GM11168 (cell line): ENCODE data around the gene WDR62.

Experiments used
- in situ Hi-C: fragments of 300-500 bp; cut with MboI; formaldehyde crosslinking; loops from one replicate; pipeline ENCODE4 v1.12.0; 2022; ENCODE audit warnings: low sequenced_read_pairs; ENCODE audit not compliant: unreplicated experiment

Gene WDR62

DNA sequence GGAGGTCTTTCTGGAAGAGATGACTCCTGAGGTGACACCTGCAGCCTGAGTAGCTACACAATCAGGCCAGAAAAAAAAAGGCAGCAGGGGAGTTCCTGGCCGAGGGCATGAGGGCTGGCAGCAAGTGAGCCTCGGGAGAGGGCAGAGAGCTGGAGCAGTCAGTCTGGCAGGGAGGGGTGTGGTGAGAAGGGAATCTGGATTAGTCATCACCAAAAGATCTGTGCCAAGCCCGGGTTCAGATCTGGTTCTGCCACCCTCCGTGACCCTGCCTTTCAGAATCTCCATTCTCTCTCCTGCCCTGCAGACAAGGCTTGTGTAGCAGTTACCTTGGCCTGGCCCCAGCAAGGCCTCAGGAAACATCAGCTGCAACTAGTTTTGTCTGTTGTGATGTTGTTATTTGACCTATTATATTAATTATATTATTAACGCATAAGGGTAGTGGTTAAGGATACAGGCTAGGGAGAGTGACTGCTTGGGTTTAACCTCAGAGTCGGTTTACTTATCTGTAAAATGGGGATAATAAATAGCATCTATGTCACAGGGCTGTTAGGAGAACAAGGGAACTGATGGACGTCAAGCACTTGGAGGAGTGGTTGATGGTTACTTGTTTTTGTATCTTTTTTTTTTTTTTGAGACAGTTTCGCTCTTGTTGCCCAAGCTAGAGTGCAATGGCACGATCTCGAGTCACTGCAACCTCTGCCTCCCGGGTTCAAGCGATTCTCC is 82.4 kb downstream of the WDR62 start:
- in situ Hi-C loops: no loop called here

DNA sequence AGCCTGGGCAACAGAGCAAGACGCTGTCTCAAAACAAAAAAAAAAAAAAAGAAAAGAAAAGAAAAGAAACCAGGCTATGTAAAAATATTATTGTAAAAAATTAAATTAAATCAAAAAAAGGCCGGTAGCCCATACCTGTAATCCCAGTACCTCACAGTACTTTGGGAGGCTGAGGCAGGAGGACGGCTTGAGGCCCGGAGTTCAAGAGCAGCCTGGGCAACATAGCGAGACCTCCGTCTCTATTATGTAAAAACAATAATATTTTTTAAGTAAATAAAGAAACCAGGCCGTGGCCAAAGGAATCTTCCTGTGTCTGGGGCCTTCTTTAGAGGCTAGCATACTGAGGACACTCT is 84.4 kb downstream of the WDR62 start:
- in situ Hi-C loops: no loop called here

DNA sequence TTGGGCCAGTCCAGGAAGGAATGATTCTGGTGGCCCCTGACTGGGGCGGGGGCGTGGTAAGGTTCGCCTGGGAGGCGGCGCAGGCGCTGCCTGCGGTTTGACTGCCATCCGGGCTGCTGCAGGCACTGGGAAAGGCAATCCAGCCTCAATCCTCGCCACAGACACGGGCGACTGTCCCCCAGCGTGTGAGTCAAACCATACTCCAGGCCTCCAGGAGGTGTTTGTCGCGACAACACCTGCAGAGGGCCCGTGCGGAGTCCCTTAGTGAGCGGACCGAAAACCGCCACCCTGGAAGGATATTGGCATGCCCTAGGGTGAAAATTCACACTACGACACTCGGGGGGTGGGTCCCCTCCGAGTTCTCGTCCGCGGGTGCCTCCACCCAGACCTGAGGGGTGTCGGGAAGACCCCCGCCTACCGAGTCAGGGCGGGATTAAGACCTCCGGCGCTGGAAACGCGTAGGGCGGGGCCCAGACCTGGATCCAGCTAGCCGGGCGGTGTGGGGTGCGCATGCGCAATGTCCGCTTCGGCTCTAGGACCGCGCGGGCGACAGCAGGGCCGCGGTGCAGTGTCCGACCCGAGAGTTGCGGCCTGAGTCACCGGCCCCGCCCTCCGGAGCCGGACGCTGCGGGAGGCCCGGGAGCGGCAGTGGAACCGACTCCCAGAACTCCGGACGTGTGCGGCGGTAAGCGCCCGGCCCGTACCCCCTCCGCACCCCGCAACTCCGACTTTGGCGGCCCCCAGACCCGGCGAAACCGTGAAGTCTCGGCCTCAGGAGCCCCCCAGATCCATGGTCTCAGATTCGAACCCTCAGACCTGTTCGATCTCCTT is 85.0 kb downstream of the WDR62 start, which contains the start of gene CAPNS1:
Gene CAPNS1 (plus strand): TSS at position 594 of the 831 bp plus-strand sequence. CDS start 946 bp downstream, outside the sequence.
- in situ Hi-C loops: no loop called here

GRCh38 chr19:36140304-36141038 is 85.8 kb downstream of the WDR62 start:
- in situ Hi-C loops: no loop called here

- in situ Hi-C loops: no loop called here
Measured at GRCh38 chr19:36141039-36141927, 86.6 kb downstream of the WDR62 start.

DNA sequence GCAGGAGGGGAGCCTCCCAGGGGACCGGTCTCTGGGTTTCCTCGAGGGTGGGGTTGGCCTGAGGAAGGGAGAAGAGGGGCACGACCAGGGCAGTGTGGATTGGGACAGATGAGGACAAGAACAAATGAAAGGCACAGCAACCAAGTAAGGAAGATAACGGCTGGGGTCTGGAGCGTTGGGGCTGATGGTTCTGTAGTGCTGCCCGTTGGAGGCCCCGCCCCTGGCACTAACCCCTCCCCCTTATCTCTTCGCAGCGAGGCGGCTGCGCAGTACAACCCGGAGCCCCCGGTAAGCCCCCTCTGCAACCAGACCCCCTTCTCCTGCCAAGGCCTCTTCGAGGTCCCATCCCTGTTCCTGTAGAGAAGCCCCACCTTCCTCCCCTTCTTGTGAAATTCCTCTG is 87.3 kb downstream of the WDR62 start:
- in situ Hi-C loops: no loop called here

DNA sequence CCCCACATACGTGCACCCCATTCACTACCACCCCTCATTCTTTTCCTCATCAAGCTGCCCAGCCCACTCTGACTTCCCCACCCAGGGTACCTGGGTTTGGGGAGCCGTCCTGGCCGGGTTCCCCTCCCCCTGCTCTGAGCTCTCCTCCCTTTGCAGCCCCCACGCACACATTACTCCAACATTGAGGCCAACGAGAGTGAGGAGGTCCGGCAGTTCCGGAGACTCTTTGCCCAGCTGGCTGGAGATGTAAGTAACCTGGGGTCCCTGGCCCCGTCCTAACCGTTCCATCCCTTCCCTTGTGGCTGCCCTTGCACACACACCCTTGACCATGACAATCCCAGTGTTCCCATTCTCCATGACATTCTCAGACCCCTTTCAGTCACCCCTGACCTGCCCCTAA is 87.8 kb downstream of the WDR62 start:
- in situ Hi-C loops: no loop called here

GRCh38 chr19:36144624-36145023 is 89.9 kb downstream of the WDR62 start:
- in situ Hi-C loops: no loop called here

DNA sequence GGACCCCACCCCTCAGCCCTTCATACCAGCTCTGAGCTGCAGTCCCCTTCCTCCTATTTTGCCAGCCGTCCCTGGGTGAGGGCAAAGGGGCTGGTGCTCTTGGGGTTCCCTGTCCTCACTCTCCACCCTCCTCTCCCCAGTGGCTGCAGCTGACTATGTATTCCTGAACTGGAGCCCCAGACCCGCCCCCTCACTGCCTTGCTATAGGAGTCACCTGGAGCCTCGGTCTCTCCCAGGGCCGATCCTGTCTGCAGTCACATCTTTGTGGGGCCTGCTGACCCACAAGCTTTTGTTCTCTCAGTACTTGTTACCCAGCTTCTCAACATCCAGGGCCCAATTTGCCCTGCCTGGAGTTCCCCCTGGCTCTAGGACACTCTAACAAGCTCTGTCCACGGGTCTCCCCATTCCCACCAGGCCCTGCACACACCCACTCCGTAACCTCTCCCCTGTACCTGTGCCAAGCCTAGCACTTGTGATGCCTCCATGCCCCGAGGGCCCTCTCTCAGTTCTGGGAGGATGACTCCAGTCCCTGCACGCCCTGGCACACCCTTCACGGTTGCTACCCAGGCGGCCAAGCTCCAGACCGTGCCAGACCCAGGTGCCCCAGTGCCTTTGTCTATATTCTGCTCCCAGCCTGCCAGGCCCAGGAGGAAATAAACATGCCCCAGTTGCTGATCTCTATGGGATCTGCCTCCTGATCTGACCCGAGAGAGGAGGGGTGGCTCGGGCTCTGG is 95.1 kb downstream of the WDR62 start:
- in situ Hi-C loops: no loop called here

DNA sequence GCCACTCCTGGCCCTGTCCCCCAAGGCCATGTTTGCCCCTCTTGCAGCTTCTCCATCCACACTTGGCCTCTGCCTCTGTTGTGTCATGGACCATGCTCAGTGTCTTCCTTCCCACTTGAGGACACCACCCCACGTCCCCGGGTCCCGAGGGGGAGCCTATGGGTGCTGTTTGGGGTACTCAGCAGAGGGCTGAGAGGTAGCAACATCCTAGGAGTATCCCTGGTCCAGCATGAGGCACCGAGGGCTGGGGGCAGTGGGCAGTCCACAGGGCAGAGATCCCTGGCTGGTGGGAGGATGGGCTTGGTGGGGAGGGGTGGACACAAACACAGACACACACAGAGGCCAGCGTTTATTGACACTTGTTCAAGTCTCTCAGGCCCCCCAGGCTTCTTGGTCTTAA is 95.9 kb downstream of the WDR62 start:
- in situ Hi-C loops: no loop called here

DNA sequence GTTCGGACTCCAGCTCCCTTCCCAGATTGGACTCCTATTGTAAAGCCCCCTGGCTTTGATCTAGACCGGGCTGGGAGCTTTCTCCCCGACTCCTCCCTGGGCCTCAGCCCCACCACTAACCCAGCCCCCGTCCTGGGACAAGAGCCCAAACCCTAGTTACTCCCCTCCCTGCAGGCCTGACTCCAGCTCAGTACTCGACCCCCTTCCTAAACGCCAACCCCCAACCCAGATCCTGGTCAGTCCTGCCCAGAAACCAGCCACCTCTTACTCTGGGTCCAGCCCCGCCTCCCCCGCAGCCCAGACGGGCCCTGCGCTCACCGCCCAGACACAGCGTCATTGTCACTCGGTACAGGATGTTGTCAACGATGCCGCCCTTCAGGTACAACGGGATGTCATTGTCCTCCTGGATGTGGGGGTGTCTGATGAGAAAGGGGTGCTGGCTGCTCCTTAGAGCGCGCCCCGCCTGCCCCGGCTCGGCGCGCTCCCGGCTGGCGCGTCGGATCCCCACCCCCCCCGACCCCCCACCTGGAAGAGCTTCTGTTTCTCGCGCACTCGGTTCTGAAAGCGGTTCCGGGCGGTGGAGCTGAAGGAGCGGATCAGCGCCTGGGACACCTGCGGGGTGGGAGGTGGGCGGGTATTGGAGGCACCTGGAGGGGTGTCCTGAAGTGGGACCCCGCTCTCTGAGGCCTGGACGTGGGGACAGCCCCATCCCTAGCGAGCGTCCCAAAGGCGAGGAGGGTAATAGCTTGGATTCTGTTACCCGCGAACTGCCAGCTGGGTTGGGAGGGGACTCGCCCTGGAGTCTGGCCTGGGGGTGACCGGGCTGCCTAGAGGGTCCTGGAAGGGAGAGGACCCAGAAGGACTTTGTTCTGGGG is 96.7 kb downstream of the WDR62 start:
- in situ Hi-C loops: no loop called here

- in situ Hi-C loops: no loop called here
Measured at GRCh38 chr19:36152019-36152351, 97.3 kb downstream of the WDR62 start.

- in situ Hi-C loops: no loop called here
Measured at GRCh38 chr19:36152352-36153091, 97.8 kb downstream of the WDR62 start, which contains the start of gene COX7A1. COX7A1 (minus strand) TSS chr19:36152447; CDS start chr19:36152407, 40 bp downstream.

GRCh38 chr19:36153126-36153525 is 98.4 kb downstream of the WDR62 start:
- in situ Hi-C loops: no loop called here
